NCI-H1092 treated with DMSO at 0.1 percent for 48 hours (cell line): Measurements from ENCODE around the gene FRMPD1.
A peak's percentile ranks its signal among the peaks of the same experiment; 100 is the strongest.
"Not testable (repeated sequence)": the region's sequence is repeated elsewhere in the genome, so short reads cannot be mapped to it uniquely, and the experiment has no call there.

Experiments used
- DNase-seq: peaks from one replicate; lab custom pipeline; 2025; lab: John Stamatoyannopoulos, UW

The FRMPD1 gene

GRCh38 chr9:37740631-37741328 is 90.0 kb downstream of the FRMPD1 start:
- no peak for DNase-seq

GRCh38 chr9:37745970-37746369 is 95.2 kb downstream of the FRMPD1 start:
- no peak for DNase-seq

- DNase-seq, result no peak
Observed at GRCh38 chr9:37746448-37747270, 95.9 kb downstream of the FRMPD1 start.

GRCh38 chr9:37747271-37747753 is 96.6 kb downstream of the FRMPD1 start:
- DNase-seq, result peak; percentile 57

GRCh38 chr9:37749129-37749528 is 98.4 kb downstream of the FRMPD1 start:
- no peak for DNase-seq

- DNase-seq, result no peak
Observed at GRCh38 chr9:37751186-37751585, 100.4 kb downstream of the FRMPD1 start.

GRCh38 chr9:37751704-37752103 is 101.0 kb downstream of the FRMPD1 start:
- not testable (repeated sequence) for DNase-seq

- not testable (repeated sequence) for DNase-seq
Observed at GRCh38 chr9:37752112-37752511, 101.4 kb downstream of the FRMPD1 start.

GRCh38 chr9:37752642-37753488 is 102.1 kb downstream of the FRMPD1 start:
- no peak for DNase-seq

GRCh38 chr9:37753489-37754190 is 102.9 kb downstream of the FRMPD1 start, which contains the start of gene TRMT10B:
TRMT10B (plus strand) TSS chr9:37753805; CDS start chr9:37761932, 8,127 bp downstream.
- DNase-seq, result peak; percentile 79

GRCh38 chr9:37758747-37759146 is 108.0 kb downstream of the FRMPD1 start:
- no peak for DNase-seq

GRCh38 chr9:37760416-37761161 is 109.8 kb downstream of the FRMPD1 start:
- DNase-seq, result no peak

- DNase-seq, result no peak
Observed at GRCh38 chr9:37761511-37761910, 110.8 kb downstream of the FRMPD1 start.

GRCh38 chr9:37765263-37765662 is 114.5 kb downstream of the FRMPD1 start:
- not testable (repeated sequence) for DNase-seq

GRCh38 chr9:37769306-37769705 is 118.6 kb downstream of the FRMPD1 start:
- no peak for DNase-seq

GRCh38 chr9:37769995-37770394 is 119.2 kb downstream of the FRMPD1 start:
- no peak for DNase-seq

- DNase-seq, result no peak
Observed at GRCh38 chr9:37775216-37775919, 124.6 kb downstream of the FRMPD1 start.

GRCh38 chr9:37776328-37776727 is 125.6 kb downstream of the FRMPD1 start:
- DNase-seq, result no peak

GRCh38 chr9:37778534-37778933 is 127.8 kb downstream of the FRMPD1 start:
- DNase-seq, result no peak

- no peak for DNase-seq
Observed at GRCh38 chr9:37784291-37784615, 133.5 kb downstream of the FRMPD1 start.
